Breast epithelium (tissue), 3 donors: ENCODE measurements around the gene FARP2.

ENCODE experiments used
- CTCF ChIP-seq, 3 donors: fragments of 450-650 bp; IDR thresholded peaks; one replicate each; pipeline ENCODE4 v1.5.1; 2016 to 2017; ENCODE audit warnings: antibody characterized with exemption in 3 of 3, mild to moderate bottlenecking in 3 of 3, moderate library complexity in 3 of 3
- POLR2AphosphoS5 ChIP-seq, 3 donors: sonication (generic); formaldehyde crosslinking; IDR thresholded peaks; one replicate each; pipeline ENCODE4 v1.6.1; 2017; ENCODE audit warnings: antibody characterized with exemption in 3 of 3

GRCh38 chr2:241495172-241496002, 139.3 kb downstream of the FARP2 start:
- TF ChIP-seq CTCF (IDR thresholded peaks at IDR 0.05) (no peak), POLR2AphosphoS5 (IDR thresholded peaks at IDR 0.05) (no peak)
